GM23248 (cell line): ENCODE data around the gene GHITM.

ENCODE experiments used
- EZH2 ChIP-seq: fragments of 200-600 bp; sonication (generic); IDR thresholded peaks from 2 replicates; pipeline ENCODE4 v1.6.1; 2018; ENCODE audit warnings: antibody characterized with exemption, mild to moderate bottlenecking; ENCODE audit not compliant: insufficient read depth, poor library complexity, severe bottlenecking
- EZH2phosphoT487 ChIP-seq: fragments of 200-600 bp; sonication (generic); IDR thresholded peaks from 2 replicates; pipeline ENCODE4 v1.6.1; 2018; ENCODE audit warnings: antibody characterized with exemption, moderate library complexity, mild to moderate bottlenecking, low read depth; ENCODE audit not compliant: insufficient read depth

- TF ChIP-seq EZH2: no peak
- no peak for TF ChIP-seq EZH2phosphoT487
These were observed 51.3 kb downstream of the GHITM start for GRCh38 chr10:84190621-84191020.
